Measurements from ENCODE around the gene CCDC3. TPM values are rescaled to one million over a fixed set of nuclear protein-coding genes. Genes with fewer than 3 reads are reported as not detected.

CCDC3 gene
- total and polyA plus RNA-seq, 2 of the 4 experiments (the other 2 are of a cell fraction), result 0.29 to 0.36 TPM

DNA sequence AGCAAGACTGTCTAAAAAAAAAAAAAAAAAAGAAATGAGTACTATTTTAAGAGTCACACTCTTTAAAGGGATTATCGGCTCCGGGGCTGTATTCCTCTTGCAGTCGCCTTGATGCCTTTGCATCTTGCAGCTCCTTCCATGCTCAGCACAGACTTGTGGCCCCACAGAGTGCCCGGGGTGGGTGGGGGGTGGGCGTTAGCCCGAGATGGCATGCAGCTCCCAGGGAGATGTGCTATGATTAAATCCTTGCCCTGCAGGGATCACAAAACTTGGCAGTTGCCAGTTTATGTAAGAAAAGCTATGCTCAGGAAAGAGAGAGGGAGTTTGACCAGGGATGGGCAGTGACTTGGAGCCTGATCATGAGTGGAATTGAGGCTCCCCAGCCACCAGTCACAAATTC lies 81.9 kb downstream of the CCDC3 start:
- POLR2A ChIA-PET (ENCODE audit: unreplicated experiment), result no interaction called here
- no CpG with 5 or more reads among the region's 6 CpGs for WGBS, 2 experiments (ENCODE audit: extremely low coverage in 2 of 2, insufficient read length in 1 of 2)

More for the DNA sequence above, 81.9 kb downstream of the CCDC3 start:
- Histone ChIP-seq H3K23ac (ENCODE audit: low read depth, low read length) (no peak overlapping the region), H3K9me1 (ENCODE audit: insufficient read depth, low read length) (no peaks in the 10 kb centered on the region), H3K4ac (ENCODE audit: low read depth, low read length) (no peak overlapping the region), H3K9ac (ENCODE audit: low read depth, low read length) (no peak overlapping the region), H2AK9ac (replicated peaks; ENCODE audit: low read depth, low read length, poor library complexity) (no peak overlapping the region), H2BK15ac (ENCODE audit: low read depth, low read length) (no peak overlapping the region), H3K4me3 (ENCODE audit: insufficient read depth, low read depth, low read length) (no peak overlapping the region), H3K18ac (ENCODE audit: low read depth, low read length) (no peak overlapping the region), H3K4me2 (ENCODE audit: low read depth, low read length) (no peak overlapping the region), H4K8ac (ENCODE audit: low read depth in 2 of 2, low read length in 2 of 2) (no peak overlapping the region), H4K20me1 (ENCODE audit: insufficient read depth, low read length) (no peaks in the 10 kb centered on the region), H3K56ac (ENCODE audit: extremely low read depth, insufficient read depth, low read length) (no peak overlapping the region), H4K5ac (ENCODE audit: low read depth, low read length) (no peak overlapping the region), H3K36me3 (ENCODE audit: control insufficient read depth, insufficient read depth, low read length) (no peaks in the 10 kb centered on the region), H2AFZ (replicated peaks; ENCODE audit: low read length, poor library complexity) (no peak overlapping the region), H3K14ac (replicated peaks; ENCODE audit: low read depth, low read length) (no peak overlapping the region), H3K4me1 (ENCODE audit: control insufficient read depth, insufficient read depth, low read length) (no peaks in the 10 kb centered on the region), H3K27me3 (ENCODE audit: control insufficient read depth, insufficient read depth, low read length) (no peaks in the 10 kb centered on the region; the same call in 1 of the 2 replicates), H3K79me1 (ENCODE audit: low read depth in 1 of 2, low read length in 2 of 2) (no peaks in the 10 kb centered on the region), H3K27ac (ENCODE audit: insufficient read depth, low read length) (no peak overlapping the region), H2BK5ac (ENCODE audit: low read depth, low read length, poor library complexity, severe bottlenecking) (no peak overlapping the region), H2BK20ac (ENCODE audit: low read depth, low read length) (no peak overlapping the region), H2AK5ac (ENCODE audit: low read depth, low read length) (no peak overlapping the region), H4K91ac (ENCODE audit: insufficient read depth, low read depth, low read length) (no peak overlapping the region), H3K9me3 (ENCODE audit: control insufficient read depth, insufficient read depth, low read length) (0 out of 2 replicates have a peak, but pooled peaks cover 1% of the 10 kb centered on the region), H2BK120ac (ENCODE audit: low read depth, low read length) (no peak overlapping the region)
- CTCF ChIA-PET, result no interaction called here
- intact Hi-C loops (cut with micrococcal nuclease) (no loop called here), dilution Hi-C loops (cut with HindIII; ENCODE audit: low sequenced_read_pairs, unreplicated experiment) (no loop called here), in situ Hi-C loops (cut with MboI; ENCODE audit: low sequenced_read_pairs) (no loop called here)
- TF ChIP-seq SMC3 (IDR thresholded peaks at IDR 0.05; ENCODE audit: low read depth, low read length) (no peak), CHD1 (IDR thresholded peaks at IDR 0.05; ENCODE audit: low read depth, low read length) (no peak), POLR2A (IDR thresholded peaks at IDR 0.05; ENCODE audit: low read depth, low read length) (no peak), CEBPB (IDR thresholded peaks at IDR 0.05; ENCODE audit: low read depth, low read length) (no peak), USF2 (IDR thresholded peaks at IDR 0.05; ENCODE audit: low read depth, low read length) (no peak), RFX5 (IDR thresholded peaks at IDR 0.05; ENCODE audit: low read depth, low read length) (no peak), NFE2L2 (IDR thresholded peaks at IDR 0.05; ENCODE audit: low read depth, low read length) (no peak), MXI1 (IDR thresholded peaks at IDR 0.05; ENCODE audit: borderline replicate concordance, low read depth, low read length) (no peak), RAD21 (IDR thresholded peaks at IDR 0.05; ENCODE audit: low read length) (no peak), BHLHE40 (IDR thresholded peaks at IDR 0.05; ENCODE audit: low read depth, low read length) (no peak), RCOR1 (IDR thresholded peaks at IDR 0.05; ENCODE audit: insufficient replicate concordance, low read length) (no peak), CTCF (conservative IDR thresholded peaks at IDR 0.05; ENCODE audit: low read depth, low read length) (no peak), MAFK (IDR thresholded peaks at IDR 0.05; ENCODE audit: low read depth, low read length) (no peak), FOS (IDR thresholded peaks at IDR 0.05; ENCODE audit: low read depth, low read length) (no peak)
- TF ChIP-seq, protein P1, sequence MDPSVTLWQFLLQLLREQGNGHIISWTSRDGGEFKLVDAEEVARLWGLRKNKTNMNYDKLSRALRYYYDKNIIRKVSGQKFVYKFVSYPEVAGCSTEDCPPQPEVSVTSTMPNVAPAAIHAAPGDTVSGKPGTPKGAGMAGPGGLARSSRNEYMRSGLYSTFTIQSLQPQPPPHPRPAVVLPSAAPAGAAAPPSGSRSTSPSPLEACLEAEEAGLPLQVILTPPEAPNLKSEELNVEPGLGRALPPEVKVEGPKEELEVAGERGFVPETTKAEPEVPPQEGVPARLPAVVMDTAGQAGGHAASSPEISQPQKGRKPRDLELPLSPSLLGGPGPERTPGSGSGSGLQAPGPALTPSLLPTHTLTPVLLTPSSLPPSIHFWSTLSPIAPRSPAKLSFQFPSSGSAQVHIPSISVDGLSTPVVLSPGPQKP (IDR thresholded peaks at IDR 0.05; ENCODE audit: borderline replicate concordance, low read depth, low read length), result no peak
- no peak for DNase-seq
- ATAC-seq (ENCODE audit: low read depth), result no peak
- BruUV-seq (replicated peaks), result no TSS peak
